Activated naive CD4-positive, alpha-beta T cell (primary cell): ENCODE measurements around the gene SPC24.
"Not testable (repeated sequence)": the region's sequence is repeated elsewhere in the genome, so short reads cannot be mapped to it uniquely, and the experiment has no call there.

Experiments used
- DNase-seq, 4 experiments: peaks; one replicate each; lab custom pipeline; 2025; lab: John Stamatoyannopoulos, UW

Gene SPC24

DNA sequence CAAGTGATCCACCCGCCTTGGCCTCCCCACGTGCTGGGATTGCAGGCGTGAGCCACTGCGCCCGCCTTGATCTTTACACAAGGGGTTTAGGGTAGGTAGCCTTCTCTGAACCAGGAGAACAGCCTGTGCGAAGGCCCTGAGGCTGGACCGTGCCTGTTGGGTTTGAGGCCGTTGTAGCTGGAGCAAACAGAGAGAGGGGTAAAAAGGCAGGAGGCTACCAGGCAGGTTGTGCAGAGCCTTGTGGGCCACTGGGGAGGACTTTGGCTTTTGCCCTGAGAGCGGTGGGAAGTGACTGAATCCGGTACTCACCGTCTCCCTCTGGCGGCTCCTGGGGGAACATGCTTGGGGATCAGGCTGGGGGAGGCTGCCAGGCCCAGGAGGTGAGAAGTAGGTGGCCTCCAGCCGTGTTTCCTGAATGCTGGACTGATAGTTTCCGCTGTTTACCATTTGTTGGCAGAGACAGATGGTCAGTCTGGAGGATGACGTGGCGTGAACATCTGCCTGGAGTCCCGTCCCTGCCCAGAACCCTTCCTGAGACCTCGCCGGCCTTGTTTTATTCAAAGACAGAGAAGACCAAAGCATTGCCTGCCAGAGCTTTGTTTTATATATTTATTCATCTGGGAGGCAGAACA lies 24.6 kb downstream of the SPC24 start:
- DNase-seq, result peak; percentile 41 to 65 (median 52)

DNA sequence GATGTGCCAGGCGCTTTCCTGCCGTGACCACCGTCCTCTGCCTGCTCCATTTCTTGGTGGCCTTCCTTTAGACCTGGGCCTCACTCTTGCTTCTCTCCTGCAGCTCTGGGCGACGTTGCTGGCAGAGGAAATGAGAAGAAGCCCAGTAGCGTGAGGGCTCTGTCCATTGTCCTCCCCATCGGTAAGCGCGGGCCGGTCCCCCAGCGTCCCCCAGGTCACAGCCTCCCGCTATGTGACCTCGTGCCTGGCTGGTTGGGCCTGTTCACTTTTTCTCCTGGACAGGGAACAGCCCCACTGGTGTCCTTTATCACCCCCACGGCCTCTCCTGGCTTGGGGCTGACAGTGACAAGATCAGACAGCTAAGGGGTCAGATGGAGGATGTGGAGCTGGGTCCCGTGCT lies 27.7 kb downstream of the SPC24 start:
- DNase-seq, result no peak

DNA sequence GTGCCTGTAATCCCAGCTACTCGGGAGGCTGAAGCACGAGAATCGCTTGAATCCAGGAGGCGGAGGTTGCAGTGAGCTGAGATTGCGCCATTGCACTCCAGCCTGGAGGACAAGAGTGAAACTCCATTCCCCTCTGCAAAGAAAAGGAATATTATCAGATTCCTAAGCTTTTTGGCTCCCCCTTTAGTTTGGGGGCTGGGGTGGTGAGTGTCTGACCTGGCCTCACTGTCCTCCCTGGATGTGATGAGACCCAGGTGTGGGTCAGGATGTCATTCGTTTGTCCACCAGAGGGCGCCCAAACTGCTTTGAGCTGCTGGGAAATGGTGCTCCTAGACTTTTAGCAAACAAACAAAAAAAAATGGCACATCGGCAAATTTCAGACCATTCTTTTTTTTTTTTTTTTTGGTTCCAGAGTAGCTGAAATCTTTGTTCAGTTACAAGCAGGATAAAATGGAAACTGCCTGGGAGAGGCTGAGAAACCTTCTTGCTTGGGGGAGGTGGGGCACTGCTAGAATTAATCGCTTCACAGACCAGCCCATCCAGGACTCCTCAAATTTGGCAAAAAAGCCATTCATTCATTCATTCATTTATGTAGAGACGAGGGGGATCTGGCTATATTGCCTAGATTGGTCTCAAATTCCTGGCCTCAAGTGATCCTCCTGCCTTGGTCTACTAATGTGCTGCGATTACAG lies 29.4 kb downstream of the SPC24 start:
- peak; percentile 25 to 72 (median 60) for DNase-seq

DNA sequence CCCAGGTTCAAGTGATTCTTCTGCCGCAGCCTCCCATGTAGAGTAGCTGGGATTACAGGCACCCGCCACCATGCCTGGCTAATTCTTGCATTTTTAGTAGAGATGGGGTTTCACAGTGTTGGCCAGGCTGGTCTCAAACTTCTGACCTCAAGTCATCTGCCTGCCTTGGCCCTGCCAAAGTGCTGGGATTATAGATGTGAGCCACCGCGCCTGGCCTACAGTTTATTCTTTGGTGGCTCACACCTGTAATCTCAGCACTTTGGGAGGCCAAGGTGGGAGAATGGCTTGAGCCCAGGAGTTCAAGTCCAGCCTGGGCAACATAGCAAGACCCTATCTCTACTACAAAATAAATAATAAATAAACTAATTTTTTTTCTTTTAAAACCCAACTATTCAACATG lies 31.4 kb downstream of the SPC24 start:
- not testable (repeated sequence) for DNase-seq

DNA sequence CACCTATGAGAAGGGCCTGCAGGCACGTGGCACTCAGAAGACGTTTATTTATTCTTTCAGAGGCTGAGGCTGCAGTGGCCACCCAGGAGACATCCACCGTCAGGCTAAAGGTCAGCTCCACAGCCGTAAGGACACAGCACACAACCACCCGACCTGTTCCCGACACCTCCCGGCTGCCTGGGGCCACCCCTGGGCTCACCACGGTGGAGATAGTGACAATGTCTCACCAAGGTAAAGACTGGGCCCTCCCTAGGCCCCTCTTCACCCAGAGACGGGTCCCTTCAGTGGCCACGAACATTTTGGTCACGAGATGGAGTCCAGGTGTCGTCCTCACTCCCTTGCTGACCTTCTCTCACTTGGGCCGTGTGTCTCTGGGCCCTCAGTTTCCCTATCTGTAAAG lies 32.5 kb downstream of the SPC24 start:
- no peak for DNase-seq

DNA sequence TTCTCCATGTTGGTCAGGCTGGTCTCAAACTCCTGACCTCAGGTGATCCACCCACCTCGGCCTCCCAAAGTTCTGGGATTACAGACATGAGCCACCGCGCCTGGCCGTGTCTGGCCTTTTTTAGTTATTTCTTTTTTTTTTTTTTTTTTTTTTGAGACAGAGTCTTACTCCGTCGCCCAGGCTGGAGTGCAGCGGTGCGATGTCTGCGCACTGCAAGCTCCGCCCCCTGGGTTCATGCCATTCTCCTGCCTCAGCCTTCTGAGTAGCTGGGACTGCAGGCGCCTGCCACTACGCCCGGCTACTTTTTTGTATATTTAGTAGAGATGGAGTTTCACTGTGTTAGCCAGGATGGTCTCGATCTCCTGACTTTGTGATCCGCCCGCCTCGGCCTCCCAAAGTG lies 33.6 kb downstream of the SPC24 start:
- DNase-seq, result not testable (repeated sequence)

DNA sequence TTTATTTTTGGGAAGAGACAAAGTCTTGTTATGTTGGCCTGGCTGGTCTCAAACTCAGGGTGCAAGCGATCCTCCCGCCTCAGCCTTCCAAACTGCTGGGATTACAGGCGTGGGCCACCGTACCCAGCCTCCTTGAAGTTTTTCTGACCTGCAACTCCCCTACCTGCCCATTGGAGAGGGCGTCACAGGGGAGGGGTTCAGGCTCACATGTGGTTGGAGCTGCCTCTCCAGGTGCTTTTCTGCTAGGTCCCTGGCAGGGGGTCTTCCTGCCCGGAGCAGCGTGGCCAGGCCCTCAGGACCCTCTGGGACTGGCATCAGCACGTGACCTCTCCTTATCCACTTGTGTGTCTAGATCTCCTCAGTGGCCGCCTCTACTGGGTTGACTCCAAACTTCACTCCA lies 39.1 kb downstream of the SPC24 start:
- no peak for DNase-seq

DNA sequence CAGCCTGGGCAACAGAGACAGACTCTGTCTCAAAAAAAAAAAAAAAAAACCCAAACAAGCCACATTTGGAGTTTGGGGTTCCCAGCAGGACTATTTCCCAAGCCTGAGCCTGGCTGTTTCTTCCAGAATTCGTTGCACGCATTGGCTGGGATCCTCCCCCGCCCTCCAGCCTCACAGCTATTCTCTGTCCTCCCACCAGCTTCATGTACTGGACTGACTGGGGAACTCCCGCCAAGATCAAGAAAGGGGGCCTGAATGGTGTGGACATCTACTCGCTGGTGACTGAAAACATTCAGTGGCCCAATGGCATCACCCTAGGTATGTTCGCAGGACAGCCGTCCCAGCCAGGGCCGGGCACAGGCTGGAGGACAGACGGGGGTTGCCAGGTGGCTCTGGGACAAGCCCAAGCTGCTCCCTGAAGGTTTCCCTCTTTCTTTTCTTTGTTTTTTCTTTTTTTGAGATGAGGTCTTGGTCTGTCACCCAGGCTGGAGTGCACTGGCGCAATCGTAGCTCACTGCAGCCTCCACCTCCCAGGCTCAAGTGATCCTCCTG lies 39.6 kb downstream of the SPC24 start:
- DNase-seq, result no peak

DNA sequence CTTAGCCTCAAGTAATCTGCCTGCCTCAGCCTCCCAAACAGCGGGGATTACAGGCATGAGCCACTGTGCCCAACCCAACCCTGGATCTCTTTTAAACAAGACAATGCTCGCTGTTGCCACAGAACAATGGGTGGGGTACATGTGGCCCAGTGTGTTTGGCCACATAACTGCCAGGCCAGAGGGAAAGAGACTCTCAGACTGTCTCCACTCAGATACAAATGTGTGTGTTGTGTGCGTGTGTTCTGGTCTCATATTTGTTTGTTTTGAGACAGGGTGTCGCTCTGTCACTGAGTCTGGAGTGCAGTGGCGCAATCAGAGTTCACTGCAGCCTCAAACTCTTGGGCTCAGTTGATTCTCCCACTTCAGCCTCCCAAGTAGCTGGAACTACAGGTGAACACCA lies 40.5 kb downstream of the SPC24 start:
- DNase-seq, result no peak

DNA sequence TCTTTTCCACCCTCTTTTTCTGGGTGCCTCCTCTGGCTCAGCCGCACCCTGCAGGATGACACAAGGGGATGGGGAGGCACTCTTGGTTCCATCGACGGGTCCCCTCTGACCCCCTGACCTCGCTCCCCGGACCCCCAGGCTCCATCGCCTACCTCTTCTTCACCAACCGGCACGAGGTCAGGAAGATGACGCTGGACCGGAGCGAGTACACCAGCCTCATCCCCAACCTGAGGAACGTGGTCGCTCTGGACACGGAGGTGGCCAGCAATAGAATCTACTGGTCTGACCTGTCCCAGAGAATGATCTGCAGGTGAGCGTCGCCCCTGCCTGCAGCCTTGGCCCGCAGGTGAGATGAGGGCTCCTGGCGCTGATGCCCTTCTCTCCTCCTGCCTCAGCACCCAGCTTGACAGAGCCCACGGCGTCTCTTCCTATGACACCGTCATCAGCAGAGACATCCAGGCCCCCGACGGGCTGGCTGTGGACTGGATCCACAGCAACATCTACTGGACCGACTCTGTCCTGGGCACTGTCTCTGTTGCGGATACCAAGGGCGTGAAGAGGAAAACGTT lies 42.4 kb downstream of the SPC24 start:
- DNase-seq, result no peak

DNA sequence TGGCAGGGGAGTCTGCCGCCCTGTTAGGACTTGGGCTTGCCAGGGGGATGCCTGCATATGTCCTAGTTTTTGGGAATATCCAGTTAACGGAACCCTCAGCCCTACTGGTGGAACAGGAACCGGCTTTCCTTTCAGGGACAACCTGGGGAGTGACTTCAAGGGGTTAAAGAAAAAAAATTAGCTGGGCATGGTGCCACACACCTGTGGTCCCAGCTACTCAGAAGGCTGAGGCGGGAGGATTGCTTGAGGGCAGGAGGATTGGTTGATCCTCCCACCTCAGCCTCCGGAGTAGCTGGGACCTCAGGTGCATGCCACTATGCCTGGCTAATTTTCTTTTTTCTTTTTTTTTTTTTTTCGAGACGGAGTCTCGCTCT lies 43.8 kb downstream of the SPC24 start:
- no peak for DNase-seq

DNA sequence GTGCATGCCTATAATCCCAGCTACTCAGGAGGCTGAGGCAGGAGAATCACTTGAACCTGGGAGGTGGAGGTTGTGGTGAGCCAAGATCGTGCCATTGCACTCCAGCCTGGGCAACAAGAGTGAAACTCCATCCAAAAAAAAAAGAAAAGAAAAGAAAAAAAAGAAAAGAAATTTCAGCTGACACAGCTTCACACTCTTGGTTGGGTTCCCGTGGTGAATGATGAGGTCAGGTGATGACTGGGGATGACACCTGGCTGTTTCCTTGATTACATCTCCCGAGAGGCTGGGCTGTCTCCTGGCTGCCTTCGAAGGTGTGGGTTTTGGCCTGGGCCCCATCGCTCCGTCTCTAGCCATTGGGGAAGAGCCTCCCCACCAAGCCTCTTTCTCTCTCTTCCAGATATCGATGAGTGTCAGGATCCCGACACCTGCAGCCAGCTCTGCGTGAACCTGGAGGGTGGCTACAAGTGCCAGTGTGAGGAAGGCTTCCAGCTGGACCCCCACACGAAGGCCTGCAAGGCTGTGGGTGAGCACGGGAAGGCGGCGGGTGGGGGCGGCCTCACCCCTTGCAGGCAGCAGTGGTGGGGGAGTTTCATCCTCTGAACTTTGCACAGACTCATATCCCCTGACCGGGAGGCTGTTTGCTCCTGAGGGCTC lies 44.3 kb downstream of the SPC24 start:
- DNase-seq, result no peak

DNA sequence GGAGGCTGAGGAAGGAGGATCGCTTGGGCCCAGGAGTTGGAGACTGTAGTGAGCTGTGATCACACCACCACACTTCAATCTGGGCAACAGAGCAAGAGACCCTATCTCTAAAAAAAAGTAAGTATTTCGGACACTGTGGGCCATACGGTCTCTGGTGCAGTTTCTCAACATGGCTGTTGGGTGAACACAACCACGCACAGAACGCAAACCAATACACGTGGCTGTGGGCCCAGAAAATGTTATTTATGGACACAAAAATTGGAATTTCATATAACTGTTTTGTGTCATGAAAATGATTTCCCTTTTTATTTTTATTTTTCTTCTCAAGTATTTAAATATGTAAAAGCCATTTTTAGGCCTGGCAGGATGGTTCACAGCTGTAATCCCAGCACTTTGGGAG lies 46.8 kb downstream of the SPC24 start:
- no peak for DNase-seq

DNA sequence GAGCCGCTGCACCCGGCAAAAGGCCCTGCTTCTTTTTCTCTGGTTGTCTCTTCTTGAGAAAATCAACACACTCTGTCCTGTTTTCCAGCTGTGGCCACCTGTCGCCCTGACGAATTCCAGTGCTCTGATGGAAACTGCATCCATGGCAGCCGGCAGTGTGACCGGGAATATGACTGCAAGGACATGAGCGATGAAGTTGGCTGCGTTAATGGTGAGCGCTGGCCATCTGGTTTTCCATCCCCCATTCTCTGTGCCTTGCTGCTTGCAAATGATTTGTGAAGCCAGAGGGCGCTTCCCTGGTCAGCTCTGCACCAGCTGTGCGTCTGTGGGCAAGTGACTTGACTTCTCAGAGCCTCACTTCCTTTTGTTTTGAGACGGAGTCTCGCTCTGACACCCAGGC lies 49.1 kb downstream of the SPC24 start:
- DNase-seq, result no peak

DNA sequence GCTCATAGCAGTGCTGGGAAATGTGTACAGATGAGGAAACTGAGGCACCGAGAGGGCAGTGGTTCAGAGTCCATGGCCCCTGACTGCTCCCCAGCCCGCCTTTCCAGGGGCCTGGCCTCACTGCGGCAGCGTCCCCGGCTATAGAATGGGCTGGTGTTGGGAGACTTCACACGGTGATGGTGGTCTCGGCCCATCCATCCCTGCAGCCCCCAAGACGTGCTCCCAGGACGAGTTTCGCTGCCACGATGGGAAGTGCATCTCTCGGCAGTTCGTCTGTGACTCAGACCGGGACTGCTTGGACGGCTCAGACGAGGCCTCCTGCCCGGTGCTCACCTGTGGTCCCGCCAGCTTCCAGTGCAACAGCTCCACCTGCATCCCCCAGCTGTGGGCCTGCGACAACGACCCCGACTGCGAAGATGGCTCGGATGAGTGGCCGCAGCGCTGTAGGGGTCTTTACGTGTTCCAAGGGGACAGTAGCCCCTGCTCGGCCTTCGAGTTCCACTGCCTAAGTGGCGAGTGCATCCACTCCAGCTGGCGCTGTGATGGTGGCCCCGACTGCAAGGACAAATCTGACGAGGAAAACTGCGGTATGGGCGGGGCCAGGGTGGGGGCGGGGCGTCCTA lies 50.5 kb downstream of the SPC24 start:
- no peak for DNase-seq

DNA sequence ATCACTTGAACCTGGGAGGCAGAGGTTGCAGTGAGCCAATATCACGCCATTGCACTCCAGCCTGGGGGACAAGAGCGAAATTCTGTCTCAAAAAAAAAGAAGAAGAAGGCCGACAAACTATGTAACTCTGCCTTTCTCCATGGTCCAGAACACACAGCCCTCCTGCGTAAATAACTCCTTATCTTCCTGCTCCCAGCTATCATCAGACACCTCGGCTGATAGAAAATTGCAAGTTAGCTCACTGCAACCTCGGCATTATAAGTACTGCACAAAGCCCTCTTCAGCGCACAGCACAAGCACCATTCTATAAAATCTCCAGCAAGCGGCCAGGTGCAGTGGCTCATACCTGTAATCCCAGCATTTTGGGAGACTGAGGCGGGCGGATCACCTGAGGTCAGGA lies 51.9 kb downstream of the SPC24 start:
- not testable (repeated sequence) for DNase-seq

DNA sequence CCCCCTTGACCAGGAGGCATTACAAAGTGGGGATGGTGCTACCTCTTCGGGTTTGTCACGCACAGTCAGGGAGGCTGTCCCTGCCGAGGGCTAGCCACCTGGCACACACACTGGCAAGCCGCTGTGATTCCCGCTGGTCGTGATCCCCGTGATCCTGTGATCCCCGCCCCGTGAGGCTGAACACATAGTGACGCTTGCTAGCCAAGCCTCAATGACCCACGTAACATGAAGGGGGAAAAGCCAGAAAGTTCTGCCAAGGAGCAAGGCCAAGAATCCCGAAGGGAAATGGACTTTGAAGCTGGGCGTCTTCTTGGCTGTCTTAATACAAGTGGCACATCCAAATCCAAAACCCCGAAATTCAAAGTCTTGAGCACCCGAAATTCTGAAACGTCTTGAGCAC lies 52.6 kb downstream of the SPC24 start:
- no peak for DNase-seq

DNA sequence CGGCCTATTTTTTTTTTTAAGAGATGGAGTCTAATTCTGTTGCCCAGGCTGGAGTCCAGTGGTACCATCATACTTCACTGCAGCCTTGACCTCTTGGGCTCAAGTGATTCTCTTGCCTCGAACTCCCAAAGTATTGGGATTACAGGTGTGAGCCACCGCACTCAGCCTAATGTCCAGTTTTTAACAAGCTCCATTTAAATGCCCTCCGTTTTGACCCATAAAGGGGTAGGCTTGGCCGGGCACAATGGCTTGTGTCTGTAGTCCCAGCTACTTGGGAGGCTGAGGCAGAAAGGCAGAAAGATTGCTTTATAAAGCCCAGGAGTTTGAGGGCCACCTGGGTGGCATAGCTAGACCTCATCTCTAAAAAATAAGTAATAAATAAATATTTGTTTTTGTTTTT lies 54.5 kb downstream of the SPC24 start:
- DNase-seq, result no peak

DNA sequence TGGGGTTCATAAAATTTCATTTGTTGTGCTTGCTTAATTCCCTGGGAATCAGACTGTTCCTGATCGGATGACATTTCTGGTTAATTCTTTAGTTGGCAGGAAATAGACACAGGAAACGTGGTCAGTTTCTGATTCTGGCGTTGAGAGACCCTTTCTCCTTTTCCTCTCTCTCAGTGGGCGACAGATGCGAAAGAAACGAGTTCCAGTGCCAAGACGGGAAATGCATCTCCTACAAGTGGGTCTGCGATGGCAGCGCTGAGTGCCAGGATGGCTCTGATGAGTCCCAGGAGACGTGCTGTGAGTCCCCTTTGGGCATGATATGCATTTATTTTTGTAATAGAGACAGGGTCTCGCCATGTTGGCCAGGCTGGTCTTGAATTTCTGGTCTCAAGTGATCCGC lies 55.5 kb downstream of the SPC24 start:
- DNase-seq, result no peak

DNA sequence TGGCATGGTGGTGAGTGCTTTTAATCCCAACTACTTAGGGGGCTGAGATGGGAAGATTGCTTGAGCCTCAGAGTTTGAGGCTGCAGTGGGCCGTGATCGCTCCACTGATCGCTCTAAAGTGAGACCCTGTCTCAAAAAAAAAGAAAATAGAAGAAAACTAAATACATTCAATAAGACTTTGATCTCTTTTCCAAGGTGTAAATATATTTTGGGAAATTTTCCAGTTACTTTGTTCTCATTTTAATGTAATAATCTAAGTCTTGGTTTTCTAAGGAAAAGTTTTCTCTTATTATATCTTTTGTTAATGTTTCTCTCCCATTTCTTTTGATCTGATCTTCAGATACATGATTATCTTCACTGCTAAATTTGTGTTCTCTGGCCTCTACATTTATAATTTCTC lies 56.7 kb downstream of the SPC24 start:
- no peak for DNase-seq

DNA sequence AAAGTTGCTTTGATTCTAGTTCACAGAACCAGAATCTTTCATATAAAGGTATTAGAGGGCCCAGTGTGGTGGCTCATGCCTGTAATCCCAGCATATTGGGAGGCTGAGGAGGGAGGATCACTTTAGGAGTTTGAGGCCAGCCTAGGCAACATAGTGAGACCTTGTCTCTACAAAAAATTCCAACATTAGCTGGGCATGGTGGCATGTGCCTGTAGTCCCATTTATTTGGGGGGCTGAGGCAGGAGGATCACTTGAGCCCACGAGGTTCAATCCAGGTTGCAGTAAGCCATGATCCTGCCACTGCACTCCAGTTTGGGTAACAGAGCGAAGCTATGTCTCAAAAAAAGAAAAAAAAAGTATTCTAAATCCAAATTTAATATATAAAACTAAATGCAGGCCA lies 57.3 kb downstream of the SPC24 start:
- DNase-seq, result no peak

DNA sequence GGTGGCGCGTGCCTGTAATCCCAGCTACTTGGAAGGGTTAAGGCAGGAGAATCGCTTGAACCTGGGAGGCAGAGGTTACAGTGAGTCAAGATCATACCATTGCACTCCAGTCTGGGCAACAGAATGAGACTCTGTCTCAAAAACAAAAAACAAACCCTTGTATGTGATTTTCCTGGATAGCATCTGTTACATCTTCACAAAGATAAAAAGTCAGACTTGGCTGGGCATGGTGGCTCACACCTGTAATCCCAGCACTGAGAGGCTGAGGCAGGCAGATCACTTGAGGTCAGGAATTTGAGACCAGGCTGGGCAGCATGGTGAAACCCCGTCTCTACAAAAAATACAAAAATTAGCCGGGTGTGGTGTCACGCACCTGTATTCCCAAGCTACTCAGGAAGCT lies 58.2 kb downstream of the SPC24 start:
- not testable (repeated sequence) for DNase-seq
